Stimulated activated CD4-positive, alpha-beta T cell treated with anti-CD3 and anti-CD28 coated beads, Interleukin-15, amount 100 ng/mL, for 48 hours (primary cell): ENCODE measurements around the gene STOX2.

ENCODE experiments used
- DNase-seq, 2 donors: peaks; one replicate each; pipeline ENCODE4 v3.0.0-alpha.2; 2020; ENCODE audit warnings: low read depth in 2 of 2

The STOX2 gene, protein sequence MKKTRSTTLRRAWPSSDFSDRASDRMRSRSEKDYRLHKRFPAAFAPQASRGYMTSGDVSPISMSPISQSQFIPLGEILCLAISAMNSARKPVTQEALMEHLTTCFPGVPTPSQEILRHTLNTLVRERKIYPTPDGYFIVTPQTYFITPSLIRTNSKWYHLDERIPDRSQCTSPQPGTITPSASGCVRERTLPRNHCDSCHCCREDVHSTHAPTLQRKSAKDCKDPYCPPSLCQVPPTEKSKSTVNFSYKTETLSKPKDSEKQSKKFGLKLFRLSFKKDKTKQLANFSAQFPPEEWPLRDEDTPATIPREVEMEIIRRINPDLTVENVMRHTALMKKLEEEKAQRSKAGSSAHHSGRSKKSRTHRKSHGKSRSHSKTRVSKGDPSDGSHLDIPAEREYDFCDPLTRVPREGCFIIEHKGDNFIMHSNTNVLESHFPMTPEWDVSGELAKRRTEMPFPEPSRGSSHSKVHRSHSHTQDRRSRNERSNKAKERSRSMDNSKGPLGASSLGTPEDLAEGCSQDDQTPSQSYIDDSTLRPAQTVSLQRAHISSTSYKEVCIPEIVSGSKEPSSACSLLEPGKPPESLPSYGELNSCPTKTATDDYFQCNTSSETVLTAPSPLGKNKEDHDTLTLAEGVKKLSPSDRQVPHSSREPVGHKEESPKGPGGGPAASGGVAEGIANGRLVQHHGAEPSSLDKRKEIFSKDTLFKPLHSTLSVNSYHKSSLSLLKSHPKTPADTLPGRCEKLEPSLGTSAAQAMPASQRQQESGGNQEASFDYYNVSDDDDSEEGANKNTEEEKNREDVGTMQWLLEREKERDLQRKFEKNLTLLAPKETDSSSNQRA (N-terminal part only)

DNA sequence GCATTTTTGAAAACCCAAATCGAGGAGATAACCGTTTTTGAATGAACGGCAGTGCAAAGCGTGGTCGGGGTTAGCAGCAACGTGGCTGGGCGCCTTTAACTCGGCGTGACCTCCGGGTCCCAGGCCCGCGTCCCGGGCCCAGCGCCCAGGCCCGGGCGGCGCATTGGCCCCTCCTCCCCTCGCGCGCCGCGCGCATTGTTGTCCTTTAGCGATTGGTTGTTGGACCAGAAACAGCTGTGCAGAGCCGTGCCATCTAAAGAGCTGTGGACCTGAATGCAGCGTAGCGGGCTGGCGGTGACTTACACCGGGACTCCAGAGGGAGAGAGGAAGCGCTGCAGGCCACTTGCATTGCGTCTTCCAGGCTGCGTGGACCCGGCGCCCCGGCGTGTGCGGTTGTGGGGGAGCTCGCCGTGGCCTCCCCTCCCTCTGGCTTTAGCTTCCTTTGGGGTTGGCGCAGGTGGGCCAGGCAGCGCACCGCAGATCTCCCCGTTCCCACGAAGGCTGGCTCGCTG lies at the start of gene STOX2:
STOX2 (plus strand) TSS at position 227 of the 512 bp plus-strand sequence. CDS start 1,484 bp downstream, outside the sequence.
- no peak for DNase-seq

DNA sequence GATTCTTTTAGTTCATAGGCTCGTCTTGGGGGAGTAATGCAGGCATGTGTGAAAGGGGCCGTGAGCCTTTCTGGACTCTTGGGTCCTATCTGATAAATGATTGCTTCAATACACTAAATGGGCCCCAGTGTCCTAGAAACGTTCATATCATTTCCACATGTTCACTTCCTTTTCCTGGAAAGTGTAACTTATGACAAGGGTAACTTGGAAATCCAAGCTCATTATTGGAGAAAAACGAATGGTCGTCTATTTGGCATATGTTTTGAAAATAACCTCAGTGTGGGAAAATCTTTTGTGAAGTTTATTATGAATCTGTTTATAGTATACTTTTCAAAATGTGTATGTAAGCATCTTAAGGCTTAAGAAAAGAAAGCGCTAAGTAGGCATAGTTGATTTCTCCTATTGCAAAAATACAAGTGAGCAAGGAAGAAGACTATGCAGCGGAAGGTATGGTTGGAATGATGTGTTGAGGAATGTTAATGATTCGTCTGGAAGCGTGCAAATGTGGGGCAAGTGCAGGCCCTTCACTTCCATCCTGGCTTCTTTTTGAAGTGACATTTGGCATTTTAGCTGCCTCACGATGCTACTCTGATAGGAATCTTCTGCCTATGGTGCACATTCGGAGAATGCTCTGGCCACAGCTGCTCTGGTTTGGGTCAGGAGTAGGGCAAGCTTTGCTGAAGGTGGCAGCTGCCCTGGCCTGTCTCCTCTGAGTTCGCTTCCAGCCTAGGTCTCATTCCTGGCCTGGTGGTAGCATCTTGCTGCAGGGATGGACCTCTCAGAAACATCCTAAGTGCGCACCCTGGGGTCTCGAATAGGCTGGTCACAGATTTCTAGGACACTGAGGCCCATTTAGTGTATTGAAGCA lies 49.5 kb upstream of the STOX2 start:
- no peak for DNase-seq

DNA sequence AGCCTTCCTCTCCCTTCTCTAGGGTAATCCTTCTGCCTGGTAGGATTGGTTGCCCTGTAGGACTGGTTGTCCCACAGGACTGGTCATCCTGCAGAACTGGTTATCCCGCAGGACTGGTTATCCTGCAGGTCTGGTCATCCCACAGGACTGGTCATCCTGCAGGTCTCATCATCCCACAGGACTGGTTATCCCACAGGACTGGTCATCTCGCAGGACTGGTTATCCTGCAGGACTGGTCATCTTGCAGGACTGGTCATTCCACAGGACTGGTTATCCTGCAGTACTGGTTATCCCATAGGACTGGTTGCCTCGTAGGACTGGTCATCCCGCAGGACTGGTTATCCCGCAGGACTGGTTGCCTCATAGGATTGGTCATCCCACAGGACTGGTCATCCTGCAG lies 48.1 kb upstream of the STOX2 start:
- DNase-seq, result no peak

DNA sequence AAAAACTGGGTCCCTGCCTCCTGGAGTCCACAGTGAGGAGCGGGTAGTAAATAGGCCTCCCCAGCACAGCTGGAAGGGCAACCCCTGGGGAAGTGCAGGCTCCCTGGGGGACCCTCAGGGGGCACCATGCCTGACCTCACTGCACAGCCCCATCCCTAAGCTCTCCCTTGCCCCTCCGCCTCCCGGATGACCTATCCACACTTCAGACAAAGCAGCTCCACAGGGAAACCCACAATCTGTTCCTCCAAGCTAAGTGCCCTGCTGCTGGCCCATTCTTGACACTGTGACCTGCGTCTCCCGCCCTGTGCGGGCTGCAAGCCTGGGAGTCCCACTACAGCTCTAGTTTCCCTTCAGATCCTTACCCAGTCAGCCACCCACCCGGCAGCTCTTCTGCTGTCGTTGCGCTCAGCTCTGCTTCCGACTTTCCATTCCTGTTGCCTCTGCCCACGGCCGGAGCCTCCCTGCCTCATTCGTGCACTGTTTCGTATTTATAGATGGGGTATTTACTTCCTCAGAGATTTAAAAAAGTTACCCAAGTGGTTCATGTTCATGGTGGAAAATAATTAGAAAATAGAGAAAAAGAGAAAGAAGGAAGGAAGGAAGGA lies 47.0 kb upstream of the STOX2 start:
- DNase-seq, result no peak

DNA sequence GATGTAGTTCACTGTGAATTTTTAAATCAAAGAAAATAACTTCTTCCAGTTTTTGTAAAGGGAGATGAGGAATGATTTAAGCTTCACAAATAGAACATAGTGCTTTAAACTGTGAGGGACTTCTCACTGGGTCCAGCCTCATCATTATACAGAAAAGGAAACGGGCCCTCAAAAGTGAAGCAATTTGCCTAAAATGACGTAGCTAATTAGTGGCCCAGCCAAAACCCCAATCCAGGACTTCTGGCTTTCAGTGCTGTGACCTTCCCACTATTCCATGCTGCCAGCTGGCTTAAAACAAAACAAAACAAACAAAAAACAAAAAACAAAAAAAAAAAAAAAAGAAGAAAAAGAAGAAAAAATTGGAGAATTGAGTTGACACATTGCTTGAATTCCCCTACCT lies 45.0 kb upstream of the STOX2 start:
- no peak for DNase-seq

DNA sequence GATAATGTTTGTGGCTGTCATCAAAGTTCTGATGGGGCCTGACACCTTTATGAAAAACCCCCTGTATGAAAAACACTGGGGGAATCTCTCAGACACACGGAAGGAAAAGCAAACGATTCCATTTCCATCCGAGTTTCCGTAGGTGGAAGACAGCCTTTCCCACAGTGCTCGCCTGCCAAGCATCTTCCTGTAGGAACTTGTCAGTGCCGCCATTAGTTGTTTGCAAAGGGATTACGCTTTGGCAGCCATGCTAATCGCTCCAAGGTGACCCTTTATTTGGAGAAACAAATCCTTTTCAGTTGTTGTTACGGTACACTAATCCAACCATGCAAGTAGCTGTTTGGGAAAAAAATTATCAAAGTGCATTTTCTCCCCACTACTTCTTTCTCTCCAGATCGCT lies 44.4 kb upstream of the STOX2 start:
- no peak for DNase-seq

DNA sequence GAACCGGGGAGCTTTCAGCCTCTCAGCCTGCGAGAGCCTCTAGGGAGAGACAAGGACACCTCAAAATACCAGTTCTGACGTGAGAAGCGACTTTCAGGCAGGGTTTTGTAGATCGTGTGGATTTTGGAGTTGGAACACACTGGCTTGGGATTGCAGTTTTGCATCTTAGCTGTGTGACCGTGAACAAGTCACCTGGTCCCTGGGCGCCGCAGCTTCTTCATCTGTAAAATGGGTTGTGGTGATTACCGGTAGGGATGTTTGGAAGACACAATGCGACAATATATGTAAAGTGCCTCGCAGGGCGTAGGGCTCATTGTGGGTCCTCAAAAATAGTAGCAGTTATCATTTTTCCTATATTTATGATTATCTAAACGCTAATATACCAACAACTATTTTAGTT lies 43.7 kb upstream of the STOX2 start:
- no peak for DNase-seq

DNA sequence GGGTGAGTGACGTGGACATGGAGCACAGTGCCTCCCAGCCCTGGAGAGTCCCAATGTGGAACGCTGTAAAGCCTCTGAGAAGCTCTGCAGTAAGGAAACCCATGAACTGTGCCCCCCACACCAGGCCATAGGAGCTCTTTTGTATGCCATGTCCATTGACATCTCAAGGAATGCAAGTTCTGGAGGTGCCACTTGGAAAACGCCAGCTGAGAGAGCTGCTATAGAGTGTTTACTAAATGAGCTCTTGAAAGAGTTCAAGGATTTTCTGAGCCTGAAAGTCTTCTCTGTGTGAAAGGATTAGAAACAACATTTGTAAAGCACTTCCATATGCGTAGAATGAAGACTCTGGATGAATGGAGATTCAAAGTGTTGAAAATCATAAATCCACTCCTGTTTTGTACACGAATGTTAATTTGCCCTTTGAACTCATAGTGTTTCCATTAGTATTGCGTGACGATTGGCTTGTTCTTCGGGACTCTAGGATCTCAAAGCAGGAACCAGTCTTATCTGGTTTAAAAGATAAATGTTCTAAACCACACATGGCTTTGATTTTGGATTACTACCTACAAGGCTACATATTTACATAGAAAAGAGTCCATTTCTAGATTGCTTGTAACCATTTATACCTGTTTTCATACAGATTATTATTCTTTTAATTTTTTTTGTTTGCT lies 41.8 kb upstream of the STOX2 start:
- no peak for DNase-seq

DNA sequence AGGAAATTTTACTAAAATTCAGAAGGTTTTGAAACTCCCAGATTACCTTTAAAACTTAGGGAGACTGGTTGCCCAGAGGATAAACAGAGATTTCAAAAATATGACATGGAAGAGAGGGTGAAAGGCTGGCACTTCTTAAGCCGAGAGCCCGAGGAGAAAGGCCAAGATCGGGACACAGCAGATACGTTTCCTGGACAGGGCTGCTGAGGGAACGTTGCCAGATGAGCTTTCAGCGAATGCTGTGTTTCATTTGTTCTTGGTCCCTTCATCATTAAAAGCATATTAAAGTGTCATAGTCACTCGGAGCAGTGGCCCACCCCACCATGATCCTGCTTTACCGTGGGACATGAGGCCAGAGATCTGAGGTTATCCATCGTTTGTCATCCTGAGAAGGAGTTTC lies 37.9 kb upstream of the STOX2 start:
- DNase-seq, result no peak

DNA sequence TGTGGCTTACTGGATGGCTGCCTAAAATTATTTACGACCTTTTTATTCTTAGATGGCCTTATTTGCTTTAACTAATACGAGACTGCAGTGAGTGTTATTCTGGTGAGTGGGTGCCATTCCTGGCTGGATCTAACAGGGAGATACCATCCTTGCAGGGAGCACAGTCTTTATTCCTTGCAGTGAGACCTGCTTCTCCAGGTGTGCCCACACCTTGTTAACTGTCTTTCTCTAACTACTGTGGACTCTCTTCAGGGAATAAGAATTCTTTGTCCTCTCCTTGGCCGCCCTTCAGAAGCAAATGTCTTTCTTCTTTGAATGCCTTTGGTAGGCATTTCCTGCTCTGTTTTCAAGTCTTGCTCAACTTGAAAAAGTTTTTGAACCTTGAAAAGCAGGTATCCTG lies 34.1 kb upstream of the STOX2 start:
- no peak for DNase-seq

DNA sequence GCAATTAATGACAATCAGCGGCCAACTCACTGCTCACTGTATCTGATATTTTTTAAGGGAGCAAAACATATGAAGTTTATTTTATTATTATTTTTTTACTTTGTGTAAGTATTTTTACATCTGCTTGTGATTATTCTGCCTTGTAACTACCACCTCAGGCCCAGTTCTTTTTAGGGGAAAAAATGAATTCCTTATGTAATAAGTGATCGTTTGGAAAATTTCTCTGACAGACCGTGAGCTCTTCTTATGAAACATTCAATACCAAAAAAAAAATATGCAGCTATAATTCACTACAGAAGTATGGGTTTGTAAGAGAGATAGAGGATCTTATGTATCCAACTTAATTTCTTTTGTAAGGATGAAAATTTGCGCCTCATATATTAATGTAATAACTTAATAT lies 33.5 kb upstream of the STOX2 start:
- DNase-seq, result no peak

DNA sequence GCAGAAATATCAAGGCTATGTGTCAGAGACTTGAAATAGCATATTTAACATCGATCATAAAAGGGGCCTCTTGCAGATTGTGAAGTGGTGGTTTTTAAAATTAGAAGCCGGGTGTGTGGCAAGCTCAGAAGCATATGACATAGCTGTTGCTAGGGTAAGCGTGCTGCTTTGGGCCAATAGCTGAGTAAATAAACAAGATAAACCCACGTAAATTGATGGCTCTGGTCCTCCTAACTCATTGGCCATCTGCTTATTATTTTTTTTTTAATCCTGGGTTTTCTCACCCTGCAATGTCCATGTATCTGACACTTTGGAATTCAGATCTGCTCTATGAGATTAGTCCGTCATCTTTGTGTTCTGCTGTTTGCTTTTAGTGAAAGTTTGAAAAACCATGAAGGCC lies 32.6 kb upstream of the STOX2 start:
- no peak for DNase-seq

DNA sequence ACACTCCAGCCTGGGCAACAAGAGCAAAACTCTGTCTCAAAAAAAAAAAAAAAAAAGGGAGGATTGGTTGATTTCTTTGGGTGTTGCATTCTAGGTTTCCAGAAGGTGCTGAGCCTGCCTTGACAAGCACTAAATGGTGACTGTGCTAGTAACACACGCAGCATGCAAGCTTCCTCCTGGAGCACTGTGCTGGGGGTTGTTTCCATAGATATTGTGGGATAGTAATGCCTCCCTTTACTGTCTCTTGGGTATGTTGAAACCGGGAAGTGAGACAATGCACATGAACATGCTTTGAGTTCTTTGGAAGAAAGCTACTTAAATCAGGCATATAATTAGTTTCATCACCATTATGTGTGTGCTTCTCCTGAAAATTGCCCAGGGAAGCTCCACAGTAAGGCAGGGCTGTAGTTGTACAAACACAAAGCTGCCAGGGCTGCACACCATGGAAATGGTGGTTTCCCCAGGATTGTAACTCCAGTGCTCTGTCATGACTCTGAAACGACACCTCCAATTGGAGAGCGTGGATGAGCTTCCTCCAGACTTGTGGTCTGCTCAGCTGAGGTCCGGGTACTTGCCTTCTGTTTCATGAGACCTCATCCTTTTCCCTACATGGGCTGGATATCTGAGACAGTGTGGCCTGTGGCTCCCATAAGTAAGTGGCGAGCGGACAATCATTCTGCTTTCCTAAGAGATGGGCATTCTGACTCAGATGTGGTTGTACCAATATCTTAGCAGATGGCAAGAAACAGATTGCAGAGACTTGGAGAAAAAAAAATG lies 31.5 kb upstream of the STOX2 start:
- no peak for DNase-seq

DNA sequence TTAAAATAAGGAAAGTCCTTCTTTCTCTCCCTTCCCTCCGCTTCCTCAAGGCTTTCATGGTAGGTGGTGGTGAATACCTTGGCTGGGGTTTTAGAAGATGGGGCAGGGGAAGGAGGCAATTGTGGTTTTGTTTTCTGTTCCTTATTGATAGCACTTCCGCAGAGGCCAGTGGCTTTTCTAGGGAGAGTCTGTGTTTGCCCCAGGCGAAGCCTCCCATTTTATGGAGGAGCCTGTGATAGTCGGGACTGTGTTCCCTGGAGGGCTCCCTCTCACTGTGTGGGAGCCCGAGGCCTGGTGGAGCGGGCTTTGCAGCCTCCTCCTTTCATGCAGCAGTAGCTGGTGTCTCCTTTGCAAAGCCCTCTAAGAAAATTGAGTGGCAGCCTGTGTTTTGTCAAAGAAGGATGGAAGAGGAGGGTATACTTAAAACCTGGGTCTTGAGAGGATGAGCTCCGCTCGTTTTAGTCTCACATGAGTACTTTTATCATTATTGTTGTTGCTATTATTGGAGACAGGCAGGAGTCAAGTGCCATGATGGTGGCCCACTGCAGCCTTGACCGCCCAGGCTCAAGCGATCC lies 29.8 kb upstream of the STOX2 start:
- DNase-seq, result no peak

DNA sequence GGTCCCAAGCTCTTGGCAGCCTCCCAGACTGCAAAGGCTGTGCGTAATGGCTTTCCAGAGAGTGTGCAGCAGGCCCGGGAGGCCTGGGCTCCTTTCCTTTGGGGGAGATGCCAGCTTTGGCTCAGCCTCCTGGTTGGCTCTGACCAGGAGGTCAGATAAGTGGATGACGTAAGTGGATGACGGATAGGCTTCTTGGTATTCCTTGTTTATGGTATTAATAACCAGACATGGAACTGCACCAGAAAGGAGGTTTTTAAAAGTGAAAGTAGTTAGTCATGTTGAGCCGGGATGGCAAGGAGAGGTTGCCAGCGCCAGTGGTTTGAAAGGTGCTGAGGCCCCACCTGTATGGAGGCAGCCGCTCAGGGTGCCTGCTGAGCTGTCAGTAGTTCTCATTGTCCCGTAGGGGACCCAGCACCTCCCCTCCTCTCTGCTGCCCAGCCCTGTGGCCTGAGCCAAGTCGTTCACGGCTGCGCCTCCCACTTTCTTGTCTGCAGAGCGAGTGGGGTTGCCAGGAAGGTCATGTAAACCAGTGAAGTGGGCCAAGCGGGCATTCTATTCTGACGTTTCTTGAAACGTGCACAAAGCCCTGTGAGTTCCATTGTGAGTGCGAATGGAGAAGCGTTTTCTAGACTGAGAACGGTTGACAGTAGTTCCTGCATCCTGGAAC lies 28.7 kb upstream of the STOX2 start:
- no peak for DNase-seq

DNA sequence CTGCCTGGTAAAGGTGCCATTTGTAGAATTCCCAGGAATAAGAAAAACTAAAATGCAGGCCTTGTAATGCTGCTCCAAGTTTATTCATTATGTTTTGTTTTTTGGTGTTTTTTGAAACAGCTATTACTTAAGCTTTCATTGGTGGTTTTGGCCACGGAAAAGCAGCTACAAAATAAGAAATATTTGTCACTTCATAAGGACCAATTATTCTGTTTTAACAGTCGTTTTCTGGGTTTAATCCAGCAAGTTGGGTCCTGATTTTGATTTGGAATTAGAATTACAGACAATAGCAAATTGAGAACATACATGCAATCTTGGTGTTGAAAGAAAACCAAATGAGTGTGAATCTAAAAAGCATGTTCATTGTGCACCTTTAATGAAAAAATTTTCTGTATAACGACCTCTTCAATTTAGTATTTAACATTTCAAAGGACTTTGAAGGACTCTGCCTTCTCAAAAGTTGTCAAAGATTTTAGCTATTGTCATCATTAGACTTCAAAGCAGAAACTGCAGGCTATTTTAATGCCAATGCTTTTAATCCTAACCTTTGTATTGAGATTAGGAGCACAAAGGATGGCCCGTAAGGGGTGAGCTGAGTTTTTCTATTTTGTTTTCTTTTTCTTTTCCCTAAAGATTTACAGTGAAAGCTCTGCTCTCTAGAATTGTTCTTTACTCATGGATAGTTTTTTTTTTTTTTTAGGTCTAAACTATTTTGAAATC lies 26.7 kb upstream of the STOX2 start:
- DNase-seq, result no peak

DNA sequence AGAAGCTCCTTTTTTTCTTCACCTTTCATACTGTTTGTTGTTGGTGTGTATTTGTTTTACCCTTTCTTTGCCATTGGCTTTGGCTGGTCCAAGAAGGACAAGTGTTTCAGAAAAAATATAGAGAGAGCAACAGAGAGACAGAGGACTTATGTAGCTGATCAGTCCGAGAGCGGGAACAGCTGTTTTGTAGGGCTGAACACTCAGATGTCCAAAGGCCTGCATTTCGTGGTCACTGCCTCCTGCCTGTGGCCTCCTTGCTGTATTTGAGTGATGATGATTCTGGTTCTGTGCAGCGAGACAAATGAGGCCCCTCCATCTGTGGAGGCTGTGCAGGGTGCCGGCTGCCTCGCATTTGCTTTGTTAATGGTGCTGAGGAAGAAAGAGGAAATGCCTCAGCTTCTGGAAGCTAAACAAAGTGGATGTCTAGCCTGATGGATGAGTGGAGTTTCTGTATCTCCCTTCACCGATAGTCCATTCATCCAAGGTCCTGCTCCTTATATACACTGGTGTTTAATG lies 19.8 kb upstream of the STOX2 start:
- DNase-seq, result no peak

DNA sequence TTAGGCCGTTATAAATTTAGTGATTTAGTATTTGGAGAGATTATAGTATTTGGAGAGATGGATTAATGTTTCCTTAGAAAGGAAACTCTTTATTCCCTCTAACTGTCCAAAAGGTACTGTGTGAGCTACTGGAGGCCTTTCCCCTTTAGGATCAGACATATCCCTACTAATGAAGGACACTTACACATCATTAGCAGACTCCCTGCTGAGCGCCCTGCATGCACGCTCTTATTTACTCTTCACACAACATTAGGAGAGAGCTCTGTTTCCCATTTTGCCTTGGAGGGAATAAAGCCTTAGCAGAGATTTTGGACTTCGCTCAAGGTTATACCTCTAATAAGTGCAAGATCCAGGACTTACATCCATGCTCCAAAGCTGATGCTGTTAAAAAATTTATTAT lies 17.8 kb upstream of the STOX2 start:
- DNase-seq, result no peak
